ENCODE data around the gene LHX3.

LHX3 gene

GRCh38 chr9:136223871-136224640 lies 19.1 kb upstream of the LHX3 start:
- H3K4me3 Mint-ChIP-seq: no peak overlapping the region
- H3K27ac Mint-ChIP-seq: peak overlapping the region; percentile 97
- H3K36me3 Mint-ChIP-seq: peaks cover 69% of the 10 kb centered on the region
- H3K27me3 Mint-ChIP-seq: no peaks in the 10 kb centered on the region
- no peak for ATAC-seq
- H3K4me1 Mint-ChIP-seq: peaks cover 69% of the 10 kb centered on the region
- no peaks in the 10 kb centered on the region for H3K9me3 Mint-ChIP-seq

GRCh38 chr9:136222906-136223285 lies 18.0 kb upstream of the LHX3 start:
- Mint-ChIP-seq H3K27ac (peak overlapping the region; percentile 97), H3K4me3 (no peak overlapping the region), H3K4me1 (peaks cover 58% of the 10 kb centered on the region), H3K9me3 (no peaks in the 10 kb centered on the region), H3K27me3 (no peaks in the 10 kb centered on the region), H3K36me3 (peaks cover 72% of the 10 kb centered on the region)
- ATAC-seq: no peak

GRCh38 chr9:136222166-136222905 lies 17.4 kb upstream of the LHX3 start:
- no peak for ATAC-seq
- Mint-ChIP-seq H3K4me3 (no peak overlapping the region), H3K9me3 (no peaks in the 10 kb centered on the region)

GRCh38 chr9:136220017-136220729 lies 15.2 kb upstream of the LHX3 start:
- no peak overlapping the region for H3K4me3 Mint-ChIP-seq
- H3K36me3 Mint-ChIP-seq: peaks cover 78% of the 10 kb centered on the region
- no peak for ATAC-seq
- no peaks in the 10 kb centered on the region for H3K27me3 Mint-ChIP-seq
- peak overlapping the region; percentile 37 for H3K27ac Mint-ChIP-seq
- H3K9me3 Mint-ChIP-seq: no peaks in the 10 kb centered on the region
- peaks cover 31% of the 10 kb centered on the region for H3K4me1 Mint-ChIP-seq

More at GRCh38 chr9:136222166-136222905, 17.4 kb upstream of the LHX3 start:
- Mint-ChIP-seq H3K27me3 (no peaks in the 10 kb centered on the region), H3K27ac (peak overlapping the region; percentile 97), H3K4me1 (peaks cover 52% of the 10 kb centered on the region), H3K36me3 (peaks cover 71% of the 10 kb centered on the region)

- H3K36me3 Mint-ChIP-seq: peaks cover 87% of the 10 kb centered on the region
- no peak for ATAC-seq
- H3K27me3 Mint-ChIP-seq: no peaks in the 10 kb centered on the region
- peaks cover 22% of the 10 kb centered on the region for H3K4me1 Mint-ChIP-seq
- H3K9me3 Mint-ChIP-seq: no peaks in the 10 kb centered on the region
- no peak overlapping the region for H3K4me3 Mint-ChIP-seq
- H3K27ac Mint-ChIP-seq: no peak overlapping the region
These were observed 14.3 kb upstream of the LHX3 start for GRCh38 chr9:136219276-136219675.

GRCh38 chr9:136218673-136219072 lies 13.7 kb upstream of the LHX3 start:
- Mint-ChIP-seq H3K9me3 (no peaks in the 10 kb centered on the region), H3K4me1 (peaks cover 17% of the 10 kb centered on the region), H3K4me3 (no peak overlapping the region), H3K36me3 (peaks cover 87% of the 10 kb centered on the region), H3K27ac (no peak overlapping the region), H3K27me3 (no peaks in the 10 kb centered on the region)
- ATAC-seq: no peak

- H3K9me3 Mint-ChIP-seq: no peaks in the 10 kb centered on the region
These were observed 13.3 kb upstream of the LHX3 start for GRCh38 chr9:136218271-136218670.

GRCh38 chr9:136216541-136217244 lies 11.8 kb upstream of the LHX3 start:
- ATAC-seq: no peak
- Mint-ChIP-seq H3K27ac (no peak overlapping the region), H3K4me3 (no peak overlapping the region), H3K27me3 (no peaks in the 10 kb centered on the region), H3K9me3 (no peaks in the 10 kb centered on the region), H3K4me1 (peaks cover 21% of the 10 kb centered on the region), H3K36me3 (peaks cover 87% of the 10 kb centered on the region)

More at GRCh38 chr9:136218271-136218670, 13.3 kb upstream of the LHX3 start:
- Mint-ChIP-seq H3K36me3 (peaks cover 87% of the 10 kb centered on the region), H3K4me1 (peaks cover 14% of the 10 kb centered on the region), H3K27me3 (no peaks in the 10 kb centered on the region), H3K27ac (no peak overlapping the region), H3K4me3 (no peak overlapping the region)
- ATAC-seq: no peak

- H3K27me3 Mint-ChIP-seq: no peaks in the 10 kb centered on the region
- H3K4me1 Mint-ChIP-seq: peaks cover 14% of the 10 kb centered on the region
- no peaks in the 10 kb centered on the region for H3K9me3 Mint-ChIP-seq
- no peak for ATAC-seq
- no peak overlapping the region for H3K4me3 Mint-ChIP-seq
- H3K36me3 Mint-ChIP-seq: peaks cover 79% of the 10 kb centered on the region
- no peak overlapping the region for H3K27ac Mint-ChIP-seq
These were observed 8.8 kb upstream of the LHX3 start for GRCh38 chr9:136213733-136214132.

- H3K9me3 Mint-ChIP-seq: no peaks in the 10 kb centered on the region
- H3K27me3 Mint-ChIP-seq: no peaks in the 10 kb centered on the region
- ATAC-seq: no peak
- H3K27ac Mint-ChIP-seq: peak overlapping the region; percentile 44
- peaks cover 15% of the 10 kb centered on the region for H3K4me1 Mint-ChIP-seq
- H3K36me3 Mint-ChIP-seq: peaks cover 80% of the 10 kb centered on the region
- H3K4me3 Mint-ChIP-seq: no peak overlapping the region
These were observed 7.5 kb upstream of the LHX3 start for GRCh38 chr9:136212345-136212950.

GRCh38 chr9:136211441-136212344 lies 6.8 kb upstream of the LHX3 start:
- no peaks in the 10 kb centered on the region for H3K27me3 Mint-ChIP-seq

GRCh38 chr9:136211006-136211405 lies 6.1 kb upstream of the LHX3 start:
- H3K9me3 Mint-ChIP-seq: no peaks in the 10 kb centered on the region
- H3K36me3 Mint-ChIP-seq: peaks cover 88% of the 10 kb centered on the region
- no peak overlapping the region for H3K4me3 Mint-ChIP-seq
- no peak overlapping the region for H3K27ac Mint-ChIP-seq
- no peak for ATAC-seq
- H3K4me1 Mint-ChIP-seq: peaks cover 25% of the 10 kb centered on the region
- no peaks in the 10 kb centered on the region for H3K27me3 Mint-ChIP-seq

More at GRCh38 chr9:136211441-136212344, 6.8 kb upstream of the LHX3 start:
- H3K4me1 Mint-ChIP-seq: peaks cover 22% of the 10 kb centered on the region
- peak; percentile 53 for ATAC-seq
- H3K27ac Mint-ChIP-seq: peak overlapping the region; percentile 44
- H3K9me3 Mint-ChIP-seq: no peaks in the 10 kb centered on the region
- peaks cover 87% of the 10 kb centered on the region for H3K36me3 Mint-ChIP-seq
- no peak overlapping the region for H3K4me3 Mint-ChIP-seq

- peaks cover 5% of the 10 kb centered on the region for H3K27me3 Mint-ChIP-seq
- H3K27ac Mint-ChIP-seq: no peak overlapping the region
- H3K9me3 Mint-ChIP-seq: no peaks in the 10 kb centered on the region
- peaks cover 25% of the 10 kb centered on the region for H3K4me1 Mint-ChIP-seq
- H3K4me3 Mint-ChIP-seq: no peak overlapping the region
- no peak for ATAC-seq
- peaks cover 85% of the 10 kb centered on the region for H3K36me3 Mint-ChIP-seq
These were observed 5.3 kb upstream of the LHX3 start for GRCh38 chr9:136210276-136210675.

- Mint-ChIP-seq H3K27ac (no peak overlapping the region), H3K27me3 (peaks cover 10% of the 10 kb centered on the region), H3K4me1 (peaks cover 25% of the 10 kb centered on the region), H3K9me3 (no peaks in the 10 kb centered on the region), H3K36me3 (peaks cover 80% of the 10 kb centered on the region), H3K4me3 (no peak overlapping the region)
- ATAC-seq: no peak
These were observed 4.9 kb upstream of the LHX3 start for GRCh38 chr9:136209786-136210185.
